DOHH2 (cell line): ENCODE measurements around the gene HAX1.
"Not testable (repeated sequence)": the region's sequence is repeated elsewhere in the genome, so short reads cannot be mapped to it uniquely, and the experiment has no call there.

Experiments
- EZH2phosphoT487 ChIP-seq: fragments of 200-600 bp; sonication (generic); IDR thresholded peaks from 2 replicates; pipeline ENCODE4 v1.6.1; 2017; ENCODE audit warnings: borderline replicate concordance, mild to moderate bottlenecking, antibody characterized with exemption, low read length, moderate library complexity, mixed read lengths
- TF ChIP-seq, protein P1 (sequence below): fragments of 200-600 bp; sonication (generic); IDR thresholded peaks from one replicate; pipeline ENCODE4 v1.5.1; 2014; ENCODE audit warnings: antibody characterized with exemption, mild to moderate bottlenecking, low read depth, low read length; ENCODE audit not compliant: poor library complexity, severe bottlenecking

DNA sequence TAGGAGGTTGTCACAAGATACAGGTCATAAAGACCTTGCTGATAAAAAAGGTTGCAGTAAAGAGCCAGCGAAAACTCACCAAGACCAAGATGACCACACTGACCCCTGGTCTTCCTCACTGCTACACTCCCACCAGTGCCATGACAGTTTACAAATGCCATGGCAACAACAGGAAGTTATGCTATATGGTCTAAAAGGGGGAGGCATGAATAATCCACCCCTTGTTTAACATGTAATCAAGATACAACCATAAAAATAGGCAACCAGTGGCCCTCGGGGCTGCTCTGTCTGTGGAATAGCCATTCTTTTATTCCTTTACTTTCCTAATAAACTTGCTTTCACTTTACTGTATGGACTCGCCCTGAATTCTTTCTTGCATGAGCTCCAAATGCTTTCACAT, 41.8 kb downstream of the HAX1 start:
- TF ChIP-seq, protein P1, sequence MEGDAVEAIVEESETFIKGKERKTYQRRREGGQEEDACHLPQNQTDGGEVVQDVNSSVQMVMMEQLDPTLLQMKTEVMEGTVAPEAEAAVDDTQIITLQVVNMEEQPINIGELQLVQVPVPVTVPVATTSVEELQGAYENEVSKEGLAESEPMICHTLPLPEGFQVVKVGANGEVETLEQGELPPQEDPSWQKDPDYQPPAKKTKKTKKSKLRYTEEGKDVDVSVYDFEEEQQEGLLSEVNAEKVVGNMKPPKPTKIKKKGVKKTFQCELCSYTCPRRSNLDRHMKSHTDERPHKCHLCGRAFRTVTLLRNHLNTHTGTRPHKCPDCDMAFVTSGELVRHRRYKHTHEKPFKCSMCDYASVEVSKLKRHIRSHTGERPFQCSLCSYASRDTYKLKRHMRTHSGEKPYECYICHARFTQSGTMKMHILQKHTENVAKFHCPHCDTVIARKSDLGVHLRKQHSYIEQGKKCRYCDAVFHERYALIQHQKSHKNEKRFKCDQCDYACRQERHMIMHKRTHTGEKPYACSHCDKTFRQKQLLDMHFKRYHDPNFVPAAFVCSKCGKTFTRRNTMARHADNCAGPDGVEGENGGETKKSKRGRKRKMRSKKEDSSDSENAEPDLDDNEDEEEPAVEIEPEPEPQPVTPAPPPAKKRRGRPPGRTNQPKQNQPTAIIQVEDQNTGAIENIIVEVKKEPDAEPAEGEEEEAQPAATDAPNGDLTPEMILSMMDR = not testable (repeated sequence)
- TF ChIP-seq EZH2phosphoT487 = not testable (repeated sequence)
